ENCODE measurements around the gene ZNF550.

ZNF550 gene

GRCh38 chr19:57563547-57563946, 3.9 kb upstream of the ZNF550 start:
- no peak for TF ChIP-seq CTCF (IDR thresholded peaks at IDR 0.05; ENCODE audit: insufficient read depth, low read depth, low read length, missing control alignments)
- DNase-seq (ENCODE audit: low read depth), result no peak
- H3K4me3 ChIP-seq (ENCODE audit: low read depth, low read length), result no peak overlapping the region

GRCh38 chr19:57560049-57560491, 407 bp upstream of the ZNF550 start:
- no peak for TF ChIP-seq CTCF (IDR thresholded peaks at IDR 0.05; ENCODE audit: insufficient read depth, low read depth, low read length, missing control alignments)
- no peak overlapping the region for H3K4me3 ChIP-seq (ENCODE audit: low read depth, low read length)
- no peak for DNase-seq (ENCODE audit: low read depth)

- peak; percentile 48 for DNase-seq (ENCODE audit: low read depth)
- no peak for TF ChIP-seq CTCF (IDR thresholded peaks at IDR 0.05; ENCODE audit: insufficient read depth, low read depth, low read length, missing control alignments)
Measured at GRCh38 chr19:57559008-57559403, 657 bp downstream of the ZNF550 start.

GRCh38 chr19:57558525-57558924, 1.1 kb downstream of the ZNF550 start:
- TF ChIP-seq CTCF (IDR thresholded peaks at IDR 0.05; ENCODE audit: insufficient read depth, low read depth, low read length, missing control alignments), result no peak
- H3K4me3 ChIP-seq (ENCODE audit: low read depth, low read length), result peak overlapping the region; percentile 89
- DNase-seq (ENCODE audit: low read depth), result no peak

More at GRCh38 chr19:57559008-57559403, 657 bp downstream of the ZNF550 start:
- H3K4me3 ChIP-seq (ENCODE audit: low read depth, low read length), result peak overlapping the region; percentile 89

- no peak overlapping the region for H3K4me3 ChIP-seq (ENCODE audit: low read depth, low read length)
- DNase-seq (ENCODE audit: low read depth), result no peak
- no peak for TF ChIP-seq CTCF (IDR thresholded peaks at IDR 0.05; ENCODE audit: insufficient read depth, low read depth, low read length, missing control alignments)
Measured at GRCh38 chr19:57557659-57558058, 2.0 kb downstream of the ZNF550 start.

- TF ChIP-seq CTCF (IDR thresholded peaks at IDR 0.05; ENCODE audit: insufficient read depth, low read depth, low read length, missing control alignments), result no peak
- H3K4me3 ChIP-seq (ENCODE audit: low read depth, low read length), result no peak overlapping the region
- no peak for DNase-seq (ENCODE audit: low read depth)
Measured at GRCh38 chr19:57552432-57552831, 7.2 kb downstream of the ZNF550 start.

GRCh38 chr19:57546513-57546912, 13.2 kb downstream of the ZNF550 start:
- DNase-seq (ENCODE audit: low read depth), result no peak
- TF ChIP-seq CTCF (IDR thresholded peaks at IDR 0.05; ENCODE audit: insufficient read depth, low read depth, low read length, missing control alignments), result no peak
- H3K4me3 ChIP-seq (ENCODE audit: low read depth, low read length), result no peak overlapping the region
